Measurements from ENCODE around the gene BPIFB6.

BPIFB6 gene

GRCh38 chr20:33093582-33093981, 62.1 kb downstream of the BPIFB6 start:
- no peak for DNase-seq
